Liver (tissue), 9 donors: Measurements from ENCODE around the gene KSR1. TPM values are rescaled to one million over a fixed set of nuclear protein-coding genes. Genes with fewer than 3 reads are reported as not detected.

Source experiments
- DNase-seq: peaks from one replicate; pipeline ENCODE4 v3.0.0-alpha.2; 2017; ENCODE audit warnings: low spot score
- H3K27ac ChIP-seq, 2 donors: one replicate each; pipeline ENCODE4 v1.7.0; 2013; ENCODE audit warnings: inconsistent platforms in 2 of 2, low read length in 2 of 2, control low read depth in 1 of 2, low read depth in 1 of 2, mild to moderate bottlenecking in 1 of 2
- H3K27me3 ChIP-seq, 4 donors: one replicate each; pipeline versions ENCODE4 v1.6.1 to v1.7.0; 2013; ENCODE audit warnings: low read length in 3 of 4, inconsistent platforms in 1 of 4, mild to moderate bottlenecking in 1 of 4, moderate library complexity in 1 of 4; ENCODE audit not compliant: control insufficient read depth in 4 of 4, insufficient read depth in 4 of 4
- H3K36me3 ChIP-seq, 4 donors: one replicate each; pipeline versions ENCODE4 v1.6.1 to v1.7.0; 2013; ENCODE audit warnings: low read length in 3 of 4, mild to moderate bottlenecking in 3 of 4, low read depth in 1 of 4, moderate library complexity in 1 of 4; ENCODE audit not compliant: control insufficient read depth in 4 of 4, insufficient read depth in 3 of 4
- H3K4me1 ChIP-seq, 4 donors: one replicate each; pipeline versions ENCODE4 v1.6.1 to v1.7.0; 2013; ENCODE audit warnings: low read length in 3 of 4, mild to moderate bottlenecking in 3 of 4, moderate library complexity in 1 of 4; ENCODE audit not compliant: control insufficient read depth in 4 of 4, insufficient read depth in 4 of 4
- H3K4me3 ChIP-seq, 3 donors: one replicate each; pipeline versions ENCODE4 v1.6.1 to v1.7.0; 2013; ENCODE audit warnings: low read length in 3 of 3, control low read depth in 1 of 3, low read depth in 1 of 3, mild to moderate bottlenecking in 1 of 3
- H3K9ac ChIP-seq, 2 donors: one replicate each; pipeline ENCODE4 v1.7.0; 2013; ENCODE audit warnings: low read length in 2 of 2, mild to moderate bottlenecking in 2 of 2, moderate library complexity in 2 of 2, control low read depth in 1 of 2, low read depth in 1 of 2
- H3K9me3 ChIP-seq, 4 donors: one replicate each; pipeline versions ENCODE4 v1.6.1 to v1.7.0; 2013; ENCODE audit warnings: low read length in 3 of 4; ENCODE audit not compliant: control insufficient read depth in 4 of 4
- CTCF ChIP-seq: fragments of 150-350 bp; IDR thresholded peaks from 2 replicates; pipeline ENCODE4 v1.5.1; 2017; ENCODE audit warnings: improper control_type of control experiment, low read depth, low read length; ENCODE audit not compliant: missing input control
- EGR1 ChIP-seq, 2 donors: IDR thresholded peaks; 2 replicates each; pipeline ENCODE4 v1.6.1; 2016 to 2018; ENCODE audit warnings: antibody characterized with exemption in 2 of 2, low read depth in 2 of 2
- FOXA2 ChIP-seq: IDR thresholded peaks from 2 replicates; pipeline ENCODE4 v1.6.1; 2016; ENCODE audit warnings: antibody characterized with exemption
- HNF4G ChIP-seq: IDR thresholded peaks from 2 replicates; pipeline ENCODE4 v1.6.1; 2016; ENCODE audit warnings: antibody characterized with exemption
- MAX ChIP-seq: IDR thresholded peaks from 2 replicates; pipeline ENCODE4 v1.6.1; 2016; ENCODE audit warnings: antibody characterized with exemption
- RXRA ChIP-seq, 2 donors: IDR thresholded peaks; 2 replicates each; pipeline ENCODE4 v1.6.1; 2017 to 2018; ENCODE audit warnings: antibody characterized with exemption in 2 of 2, mild to moderate bottlenecking in 1 of 2
- SP1 ChIP-seq: IDR thresholded peaks from 2 replicates; pipeline ENCODE4 v1.6.1; 2018; ENCODE audit warnings: antibody characterized with exemption, mild to moderate bottlenecking
- ZBTB33 ChIP-seq: IDR thresholded peaks from 2 replicates; pipeline ENCODE4 v1.6.1; 2016; ENCODE audit warnings: antibody characterized with exemption
- whole genome bisulfite sequencing: extraction: QIAGEN DNeasy Blood & Tissue Kit; methylation state at CpG from one replicate; pipeline ENCODE4 v1.1.7; 2013; 5-methylcytosine and 5-hydroxymethylcytosine counted together
- polyA plus RNA-seq, 2 donors: library from polyadenylated mRNA; stranded (reverse) in 1 of 2; unstranded in 1 of 2; fragments of 200-250 nt in 1 of 2; fragments of >200 nt in 1 of 2; fragmentation: Nextera tagmentation in 1 of 2; extraction: Ambion mirVana in 1 of 2; gene quantifications; one replicate each; pipeline versions ENCODE4 v1.2.1 to v1.2.3, GENCODE V29; 2013 to 2015
- total RNA-seq, 2 donors: library from RNA; depleted of rRNA; stranded (reverse); fragments of >200 nt; gene quantifications; one replicate each; pipeline ENCODE4 v1.2.3, GENCODE V29; 2014
- TF ChIP-seq, protein P1 (sequence below): IDR thresholded peaks from 2 replicates; pipeline ENCODE4 v1.6.1; 2016; ENCODE audit warnings: antibody characterized with exemption
- donor health status: healthy.
- donor health status: healthy.
- donor health status: healthy.
- donor health status: healthy.
- donor health status: healthy.

Gene KSR1
- total and polyA plus RNA-seq, 4 donors: 1.2 to 9.0 (median 4.1) TPM

GRCh38 chr17:27593232-27593856, 137.1 kb downstream of the KSR1 start:
- Histone ChIP-seq H3K9me3 (no peaks in the 10 kb centered on the region), H3K27me3 (no peaks in the 10 kb centered on the region), H3K4me1 (no peaks in the 10 kb centered on the region), H3K36me3 (peaks cover 0 to 13% (median 0%) of the 10 kb centered on the region in 4 donors), H3K27ac (no peak overlapping the region), H3K9ac (no peak overlapping the region), H3K4me3 (no peak overlapping the region)
- 97% methylated on average over 9 of the region's 9 CpGs for WGBS
- TF ChIP-seq RXRA (IDR thresholded peaks at IDR 0.05) (no peak), SP1 (no peak)
- no peak for DNase-seq

DNA sequence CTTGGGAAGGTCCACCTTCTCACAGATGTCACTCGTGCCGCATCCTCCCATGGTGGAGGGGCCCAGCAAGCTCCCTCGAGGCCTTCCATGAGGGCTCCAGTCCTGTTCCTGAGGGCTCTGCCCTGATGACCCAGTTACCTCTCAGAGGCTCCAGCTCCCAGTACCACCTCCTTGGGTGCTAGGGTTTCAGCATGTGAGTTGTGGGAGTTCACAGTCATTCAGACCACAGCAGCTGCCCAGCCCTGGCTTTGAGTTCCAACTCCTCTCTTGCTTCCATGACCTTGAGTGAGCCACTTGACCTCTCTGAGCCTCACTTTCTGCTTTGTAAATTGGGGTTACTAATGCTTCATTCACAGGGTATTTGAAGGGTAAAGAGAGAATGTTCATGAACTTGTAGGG, 137.6 kb downstream of the KSR1 start:
- no peaks in the 10 kb centered on the region for H3K9me3 ChIP-seq
- no peak overlapping the region for H3K27ac ChIP-seq
- no peaks in the 10 kb centered on the region for H3K27me3 ChIP-seq
- H3K4me1 ChIP-seq: no peaks in the 10 kb centered on the region
- TF ChIP-seq HNF4G (no peak), MAX (no peak)
- H3K9ac ChIP-seq: no peak overlapping the region
- H3K4me3 ChIP-seq: no peak overlapping the region
- peaks cover 0 to 9% (median 0%) of the 10 kb centered on the region in 4 donors for H3K36me3 ChIP-seq
- whole genome bisulfite sequencing: 95% methylated on average over 3 of the region's 3 CpGs
- DNase-seq: no peak

DNA sequence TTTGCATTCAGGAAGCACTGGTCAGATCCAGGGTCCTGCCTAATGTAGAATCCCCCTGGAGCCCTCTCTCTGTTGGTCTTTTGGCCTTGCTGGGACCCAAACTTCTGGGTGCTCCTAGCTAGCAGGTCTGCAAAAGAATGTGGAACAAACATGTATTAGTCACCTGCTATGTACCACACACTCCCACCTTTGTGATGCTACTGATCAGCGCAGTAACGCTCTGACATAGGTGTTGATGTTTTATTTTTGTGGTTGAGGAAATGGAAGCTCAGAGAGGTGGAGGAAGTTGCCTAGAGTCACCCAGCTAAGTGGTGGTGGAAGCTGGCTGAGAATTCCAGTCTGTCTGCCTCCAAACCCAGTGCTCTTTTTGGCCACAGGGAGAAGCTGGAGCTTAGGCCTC, 139.0 kb downstream of the KSR1 start:
- H3K36me3 ChIP-seq: peaks cover 0 to 9% (median 0%) of the 10 kb centered on the region in 4 donors
- no peak overlapping the region for H3K27ac ChIP-seq
- no peaks in the 10 kb centered on the region for H3K4me1 ChIP-seq
- no peak overlapping the region for H3K9ac ChIP-seq
- H3K27me3 ChIP-seq: no peaks in the 10 kb centered on the region
- DNase-seq: no peak
- no peaks in the 10 kb centered on the region for H3K9me3 ChIP-seq
- no peak overlapping the region for H3K4me3 ChIP-seq
- WGBS: 94% methylated on average over 2 of the region's 2 CpGs
- TF ChIP-seq FOXA2: no peak
- TF ChIP-seq CTCF: no peak
- TF ChIP-seq, protein P1, sequence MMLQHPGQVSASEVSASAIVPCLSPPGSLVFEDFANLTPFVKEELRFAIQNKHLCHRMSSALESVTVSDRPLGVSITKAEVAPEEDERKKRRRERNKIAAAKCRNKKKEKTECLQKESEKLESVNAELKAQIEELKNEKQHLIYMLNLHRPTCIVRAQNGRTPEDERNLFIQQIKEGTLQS: no peak
- no peak for TF ChIP-seq SP1
- no peak for TF ChIP-seq EGR1 (IDR thresholded peaks at IDR 0.05; ENCODE audit: low read depth in 2 of 2)
- no peak for TF ChIP-seq HNF4G
- no peak for TF ChIP-seq ZBTB33
